Right lobe of liver (tissue), 6 donors: Measurements from ENCODE around the gene KRT83. TPM values are rescaled to one million over a fixed set of nuclear protein-coding genes. Genes with fewer than 3 reads are reported as not detected.
A peak's percentile ranks its signal among the peaks of the same experiment; 100 is the strongest.

Experiments
- ATAC-seq, 4 donors: fragments of 200-7000 bp; cut with Tn5 transposase; one replicate each; pipeline ENCODE4 v1.9.1; 2020; ENCODE audit warnings: mild to moderate bottlenecking in 4 of 4, moderate library complexity in 4 of 4
- DNase-seq, 3 donors: peaks; one replicate each; pipeline ENCODE4 v3.0.0-alpha.2; 2020
- H3K27ac ChIP-seq, 3 donors: fragments of 200-600 bp; one replicate each; pipeline ENCODE4 v1.8.0; 2022
- H3K27me3 ChIP-seq, 2 donors: fragments of 200-600 bp; one replicate each; pipeline ENCODE4 v1.8.0; 2022
- H3K36me3 ChIP-seq, 4 donors: fragments of 200-600 bp; sonication (generic) in 1 of 4; one replicate each; pipeline versions ENCODE4 v1.5.1 to v1.8.0; 2017 to 2022; ENCODE audit warnings: control low read depth in 1 of 4
- H3K4me1 ChIP-seq, 4 donors: fragments of 200-600 bp; sonication (generic) in 1 of 4; one replicate each; pipeline versions ENCODE4 v1.5.1 to v1.8.0; 2017 to 2022; ENCODE audit warnings: control low read depth in 1 of 4
- H3K4me3 ChIP-seq, 3 donors: fragments of 200-600 bp; one replicate each; pipeline ENCODE4 v1.8.0; 2022
- H3K9me3 ChIP-seq, 4 donors: fragments of 200-600 bp; sonication (generic) in 1 of 4; one replicate each; pipeline versions ENCODE4 v1.5.1 to v1.8.0; 2017 to 2022; ENCODE audit warnings: control low read depth in 1 of 4
- POLR2A ChIP-seq: fragments of 450-650 bp; IDR thresholded peaks from one replicate; pipeline ENCODE4 v1.6.1; 2017; ENCODE audit warnings: antibody characterized with exemption, mild to moderate bottlenecking
- WGBS: methylation state at CpG from one replicate; pipeline ENCODE4 v1.1.6; 2018; ENCODE audit warnings: low coverage, low lambda C conversion rate; ENCODE audit not compliant: insufficient coverage; ENCODE audit errors: missing lambda C conversion rate; 5-methylcytosine and 5-hydroxymethylcytosine counted together
- intact Hi-C, 2 donors: fragments of 100-400 bp; cut with DNase I; formaldehyde crosslinking; loops; one replicate each; pipeline versions ENCODE4 v1.11.2 to v1.14.1; 2022
- total RNA-seq, 6 experiments: library from RNA; depleted of rRNA in 2 of 6; stranded (reverse); fragments of >200 nt in 2 of 6; fragmentation: NEBNext Ultra II Directional in 3 of 6; extraction: Animal tissue kit (Norgen Biotek cat#: 25700) in 3 of 6; gene quantifications; one replicate each; pipeline versions ENCODE4 v1.1.0 to v1.2.4, GENCODE V29; 2016 to 2023
- TF ChIP-seq, protein P1 (sequence below), 4 donors: fragments of 200-600 bp in 3 of 4; fragments of 450-650 bp in 1 of 4; IDR thresholded peaks; one replicate each; pipeline versions ENCODE4 v1.5.1 to v1.8.0; 2016 to 2022; ENCODE audit warnings: antibody characterized with exemption in 4 of 4, mild to moderate bottlenecking in 2 of 4
- donor health status: DM: no; HTN: yes; CAD: no.
- donor health status: DM: no; HTN: no; CAD: no.
- donor health status: DM: no; HTN: no; CAD: no.
- donor health status: DM: no; HTN: yes; CAD: no.
- donor health status: DM: no; HTN: yes; CAD: no.

KRT83 gene
- total RNA-seq, 6 experiments from 2014 or later, result not detected

DNA sequence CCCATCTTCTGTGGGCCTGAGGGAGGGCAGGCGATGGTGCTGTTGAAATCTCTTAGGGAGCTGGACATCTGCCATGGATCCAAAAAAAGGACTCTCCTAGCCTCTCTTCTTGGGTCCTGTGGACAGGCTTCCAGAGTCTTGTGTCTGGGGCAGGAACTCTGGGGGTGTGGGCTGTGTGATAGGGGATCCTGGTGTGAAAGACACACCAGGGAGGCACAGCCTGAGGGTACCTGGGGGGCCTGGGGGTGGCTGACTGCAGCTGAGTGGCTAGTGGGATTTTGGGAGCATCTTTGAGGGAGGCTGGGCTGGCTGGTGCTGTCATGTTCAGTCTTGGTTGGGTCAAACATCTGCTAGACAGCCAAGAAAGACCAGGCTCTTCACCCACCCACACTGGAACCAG, 1.8 kb upstream of the KRT83 start:
- Histone ChIP-seq H3K9me3 (no peaks in the 10 kb centered on the region), H3K4me3 (no peak overlapping the region), H3K27ac (no peak overlapping the region), H3K27me3 (no peaks in the 10 kb centered on the region), H3K36me3 (no peaks in the 10 kb centered on the region), H3K4me1 (no peaks in the 10 kb centered on the region)
- ATAC-seq, result no peak
- no peak for TF ChIP-seq POLR2A
- TF ChIP-seq, protein P1, sequence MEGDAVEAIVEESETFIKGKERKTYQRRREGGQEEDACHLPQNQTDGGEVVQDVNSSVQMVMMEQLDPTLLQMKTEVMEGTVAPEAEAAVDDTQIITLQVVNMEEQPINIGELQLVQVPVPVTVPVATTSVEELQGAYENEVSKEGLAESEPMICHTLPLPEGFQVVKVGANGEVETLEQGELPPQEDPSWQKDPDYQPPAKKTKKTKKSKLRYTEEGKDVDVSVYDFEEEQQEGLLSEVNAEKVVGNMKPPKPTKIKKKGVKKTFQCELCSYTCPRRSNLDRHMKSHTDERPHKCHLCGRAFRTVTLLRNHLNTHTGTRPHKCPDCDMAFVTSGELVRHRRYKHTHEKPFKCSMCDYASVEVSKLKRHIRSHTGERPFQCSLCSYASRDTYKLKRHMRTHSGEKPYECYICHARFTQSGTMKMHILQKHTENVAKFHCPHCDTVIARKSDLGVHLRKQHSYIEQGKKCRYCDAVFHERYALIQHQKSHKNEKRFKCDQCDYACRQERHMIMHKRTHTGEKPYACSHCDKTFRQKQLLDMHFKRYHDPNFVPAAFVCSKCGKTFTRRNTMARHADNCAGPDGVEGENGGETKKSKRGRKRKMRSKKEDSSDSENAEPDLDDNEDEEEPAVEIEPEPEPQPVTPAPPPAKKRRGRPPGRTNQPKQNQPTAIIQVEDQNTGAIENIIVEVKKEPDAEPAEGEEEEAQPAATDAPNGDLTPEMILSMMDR (IDR thresholded peaks at IDR 0.05), result no peak
- intact Hi-C loops, result loop anchor here (10.0 kb wide), 1 partner anchor 168 kb away; no protein-coding TSS in a partner anchor
- no CpG with 5 or more reads among the region's 1 CpG for WGBS
- peak in 1 of 3 donors; percentile 35 for DNase-seq

DNA sequence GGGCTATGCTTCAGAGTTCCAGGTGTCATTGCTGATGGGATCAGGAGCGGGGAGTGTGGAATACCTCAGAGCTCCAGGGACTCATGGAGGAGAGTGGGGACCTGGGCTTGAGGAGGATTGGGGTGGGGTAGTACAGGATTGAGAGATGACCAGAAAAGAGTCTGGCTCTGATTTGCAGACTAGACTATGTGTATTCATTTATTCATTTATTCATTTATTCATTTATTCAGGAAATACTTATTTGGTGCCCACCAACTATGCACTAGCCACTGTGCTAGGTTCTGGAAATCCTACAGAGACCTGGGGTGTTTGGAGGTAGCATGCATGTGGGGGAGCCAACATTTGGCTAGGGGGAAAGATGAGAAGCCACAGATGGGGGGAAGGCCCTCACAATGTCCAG, 871 bp upstream of the KRT83 start:
- ATAC-seq (no peak), DNase-seq (no peak)
- no peak overlapping the region for H3K4me3 ChIP-seq
- H3K27me3 ChIP-seq, result no peaks in the 10 kb centered on the region
- intact Hi-C loops, result loop anchor here (10.0 kb wide), 1 partner anchor 167 kb away; no protein-coding TSS in a partner anchor
- no peak for TF ChIP-seq POLR2A
- TF ChIP-seq, protein P1 (IDR thresholded peaks at IDR 0.05), result no peak
- no peaks in the 10 kb centered on the region for H3K4me1 ChIP-seq
- WGBS, result no CpG with 5 or more reads among the region's 1 CpG
- H3K27ac ChIP-seq, result no peak overlapping the region
- H3K9me3 ChIP-seq, result no peaks in the 10 kb centered on the region
- H3K36me3 ChIP-seq, result no peaks in the 10 kb centered on the region

DNA sequence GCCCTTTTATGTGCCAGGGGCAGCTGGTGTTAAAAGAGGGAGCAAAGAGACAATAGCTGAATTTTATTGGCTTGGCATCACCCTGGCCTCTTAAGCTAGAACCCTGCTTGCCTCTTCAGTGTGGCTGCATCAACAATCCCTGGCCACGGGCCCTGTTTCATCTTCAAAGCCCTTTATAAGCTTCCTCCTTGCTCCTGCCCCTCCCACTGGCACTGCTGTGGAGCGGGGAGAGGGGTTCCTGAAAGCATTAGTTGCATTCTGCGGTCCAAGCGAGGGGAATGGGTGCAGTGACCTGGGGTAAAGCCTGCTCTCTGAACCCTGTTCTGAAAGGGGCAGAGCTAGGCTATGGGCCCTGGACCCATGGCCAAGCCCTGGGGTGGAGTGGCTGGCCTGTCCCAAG, 220 bp upstream of the KRT83 start:
- no peak for TF ChIP-seq POLR2A
- TF ChIP-seq, protein P1 (IDR thresholded peaks at IDR 0.05), result no peak
- no peaks in the 10 kb centered on the region for H3K4me1 ChIP-seq
- DNase-seq (peak in 1 of 3 donors; percentile 21), ATAC-seq (no peak)
- no peaks in the 10 kb centered on the region for H3K36me3 ChIP-seq
- no peaks in the 10 kb centered on the region for H3K27me3 ChIP-seq
- whole genome bisulfite sequencing, result 44% methylated on average over 2 of the region's 4 CpGs
- no peak overlapping the region for H3K27ac ChIP-seq
- intact Hi-C loops, result loop anchor here (10.0 kb wide), 1 partner anchor 167 kb away; no protein-coding TSS in a partner anchor
- no peak overlapping the region for H3K4me3 ChIP-seq
- no peaks in the 10 kb centered on the region for H3K9me3 ChIP-seq

DNA sequence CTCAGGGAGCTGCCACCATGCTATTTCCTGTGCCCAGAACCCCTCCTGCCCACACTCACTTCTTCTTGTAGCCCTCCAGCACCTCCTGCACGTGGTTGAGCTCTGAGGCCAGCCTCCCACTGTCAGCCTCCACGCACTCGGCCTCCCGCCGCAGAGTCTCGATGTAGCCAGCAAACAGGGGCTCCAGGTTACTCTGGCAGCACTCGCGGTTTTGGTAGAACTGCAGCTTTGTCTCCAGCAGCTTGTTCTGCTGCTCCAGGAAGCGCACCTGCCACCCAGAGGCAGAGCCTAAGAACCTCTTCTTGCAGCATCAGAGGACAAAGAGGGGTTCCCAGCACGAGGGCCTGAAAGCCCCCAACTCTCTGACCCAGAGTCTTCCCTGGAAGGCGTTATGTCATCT, 2.1 kb downstream of the KRT83 start:
- 61% methylated on average over 9 of the region's 11 CpGs for WGBS
- Histone ChIP-seq H3K36me3 (no peaks in the 10 kb centered on the region), H3K27ac (no peak overlapping the region), H3K9me3 (no peaks in the 10 kb centered on the region), H3K4me1 (no peaks in the 10 kb centered on the region), H3K4me3 (no peak overlapping the region), H3K27me3 (no peaks in the 10 kb centered on the region)
- intact Hi-C loops, result no loop called here
- ATAC-seq (no peak), DNase-seq (peak in 1 of 3 donors; percentile 30)
- TF ChIP-seq, protein P1 (IDR thresholded peaks at IDR 0.05), result no peak
- no peak for TF ChIP-seq POLR2A
